HG02938 (cell line): ENCODE results near the gene F12.
"Not testable (repeated sequence)": the region's sequence is repeated elsewhere in the genome, so short reads cannot be mapped to it uniquely, and the experiment has no call there.

ENCODE experiments used
- ATAC-seq: cut with Tn5 transposase; IDR thresholded peaks from one replicate; pipeline ENCODE4 v1.9.1; 2021; ENCODE audit warnings: mild to moderate bottlenecking, moderate library complexity; ENCODE audit not compliant: unreplicated experiment

F12 gene

GRCh38 chr5:177370488-177371119 is 38.8 kb downstream of the F12 start:
- no peak for ATAC-seq

GRCh38 chr5:177369645-177370440 is 39.5 kb downstream of the F12 start:
- ATAC-seq = no peak

- no peak for ATAC-seq
Measured at GRCh38 chr5:177368869-177369644, 40.3 kb downstream of the F12 start.

- no peak for ATAC-seq
Measured at GRCh38 chr5:177367981-177368868, 41.1 kb downstream of the F12 start.

- ATAC-seq = no peak
Measured at GRCh38 chr5:177367323-177367848, 42.0 kb downstream of the F12 start.

- no peak for ATAC-seq
Measured at GRCh38 chr5:177366528-177367322, 42.6 kb downstream of the F12 start.

GRCh38 chr5:177365845-177366527 is 43.4 kb downstream of the F12 start:
- no peak for ATAC-seq

GRCh38 chr5:177364159-177364962 is 45.0 kb downstream of the F12 start:
- no peak for ATAC-seq

GRCh38 chr5:177363565-177363964 is 45.8 kb downstream of the F12 start:
- ATAC-seq = no peak

GRCh38 chr5:177362610-177363507 is 46.5 kb downstream of the F12 start:
- no peak for ATAC-seq

- ATAC-seq = no peak
Measured at GRCh38 chr5:177362292-177362609, 47.1 kb downstream of the F12 start.

GRCh38 chr5:177361418-177362291 is 47.7 kb downstream of the F12 start:
- ATAC-seq = no peak

GRCh38 chr5:177360740-177361139 is 48.6 kb downstream of the F12 start:
- ATAC-seq = not testable (repeated sequence)

GRCh38 chr5:177359860-177360259 is 49.5 kb downstream of the F12 start:
- no peak for ATAC-seq

GRCh38 chr5:177359451-177359851 is 49.9 kb downstream of the F12 start:
- ATAC-seq = no peak

GRCh38 chr5:177358370-177358819 is 51.0 kb downstream of the F12 start:
- no peak for ATAC-seq
